Measurements from ENCODE around the gene CCDC28A.

DNA sequence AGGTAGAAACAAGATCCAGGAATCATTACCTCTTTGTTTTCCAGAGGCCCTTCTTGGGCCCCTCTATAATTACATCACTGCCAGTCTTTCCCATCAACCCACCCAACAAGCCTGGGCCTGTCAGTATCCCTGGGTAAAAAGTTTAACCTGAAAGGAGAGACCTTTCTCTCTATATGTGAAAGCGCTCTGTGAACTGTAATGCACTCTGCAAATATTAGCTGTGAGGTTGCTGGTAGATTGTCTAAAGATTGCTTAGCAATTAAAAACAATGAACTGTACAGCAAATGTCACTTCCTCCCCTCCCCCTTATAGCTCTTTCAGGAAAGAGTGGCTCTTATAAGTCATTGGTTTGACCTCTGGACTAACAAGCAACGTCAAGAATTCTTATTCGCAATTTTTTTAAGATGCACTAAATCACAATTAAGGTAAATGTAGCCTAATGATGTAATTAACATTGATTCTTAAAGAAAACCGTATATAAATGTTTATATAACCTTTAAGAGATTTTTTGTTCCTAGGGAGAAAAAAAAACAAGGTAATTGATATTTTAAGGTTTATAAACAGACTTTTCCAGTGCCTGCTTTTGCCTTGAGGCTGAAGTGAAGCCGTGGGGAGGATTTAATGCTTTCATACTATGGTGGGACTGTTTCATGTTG is 40.7 kb downstream of the CCDC28A start:
- TF ChIP-seq, protein P1, sequence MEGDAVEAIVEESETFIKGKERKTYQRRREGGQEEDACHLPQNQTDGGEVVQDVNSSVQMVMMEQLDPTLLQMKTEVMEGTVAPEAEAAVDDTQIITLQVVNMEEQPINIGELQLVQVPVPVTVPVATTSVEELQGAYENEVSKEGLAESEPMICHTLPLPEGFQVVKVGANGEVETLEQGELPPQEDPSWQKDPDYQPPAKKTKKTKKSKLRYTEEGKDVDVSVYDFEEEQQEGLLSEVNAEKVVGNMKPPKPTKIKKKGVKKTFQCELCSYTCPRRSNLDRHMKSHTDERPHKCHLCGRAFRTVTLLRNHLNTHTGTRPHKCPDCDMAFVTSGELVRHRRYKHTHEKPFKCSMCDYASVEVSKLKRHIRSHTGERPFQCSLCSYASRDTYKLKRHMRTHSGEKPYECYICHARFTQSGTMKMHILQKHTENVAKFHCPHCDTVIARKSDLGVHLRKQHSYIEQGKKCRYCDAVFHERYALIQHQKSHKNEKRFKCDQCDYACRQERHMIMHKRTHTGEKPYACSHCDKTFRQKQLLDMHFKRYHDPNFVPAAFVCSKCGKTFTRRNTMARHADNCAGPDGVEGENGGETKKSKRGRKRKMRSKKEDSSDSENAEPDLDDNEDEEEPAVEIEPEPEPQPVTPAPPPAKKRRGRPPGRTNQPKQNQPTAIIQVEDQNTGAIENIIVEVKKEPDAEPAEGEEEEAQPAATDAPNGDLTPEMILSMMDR (IDR thresholded peaks at IDR 0.05 in 2 of 3, conservative IDR thresholded peaks at IDR 0.05 in 1 of 3; ENCODE audit: borderline replicate concordance in 1 of 3, insufficient read depth in 1 of 3, low read depth in 2 of 3, low read length in 2 of 3): no peak
- TF ChIP-seq POLR2AphosphoS5 (IDR thresholded peaks at IDR 0.05; ENCODE audit: low read depth, low read length) (no peak), SRF (IDR thresholded peaks at IDR 0.05; ENCODE audit: low read depth) (no peak), TCF7L2 (IDR thresholded peaks at IDR 0.05; ENCODE audit: borderline replicate concordance, extremely low read depth, insufficient read depth, insufficient read length) (no peak), POLR2A (IDR thresholded peaks at IDR 0.05; ENCODE audit: borderline replicate concordance, extremely low read depth, insufficient read depth, insufficient read length) (no peak)
- TF ChIP-seq, protein P2, sequence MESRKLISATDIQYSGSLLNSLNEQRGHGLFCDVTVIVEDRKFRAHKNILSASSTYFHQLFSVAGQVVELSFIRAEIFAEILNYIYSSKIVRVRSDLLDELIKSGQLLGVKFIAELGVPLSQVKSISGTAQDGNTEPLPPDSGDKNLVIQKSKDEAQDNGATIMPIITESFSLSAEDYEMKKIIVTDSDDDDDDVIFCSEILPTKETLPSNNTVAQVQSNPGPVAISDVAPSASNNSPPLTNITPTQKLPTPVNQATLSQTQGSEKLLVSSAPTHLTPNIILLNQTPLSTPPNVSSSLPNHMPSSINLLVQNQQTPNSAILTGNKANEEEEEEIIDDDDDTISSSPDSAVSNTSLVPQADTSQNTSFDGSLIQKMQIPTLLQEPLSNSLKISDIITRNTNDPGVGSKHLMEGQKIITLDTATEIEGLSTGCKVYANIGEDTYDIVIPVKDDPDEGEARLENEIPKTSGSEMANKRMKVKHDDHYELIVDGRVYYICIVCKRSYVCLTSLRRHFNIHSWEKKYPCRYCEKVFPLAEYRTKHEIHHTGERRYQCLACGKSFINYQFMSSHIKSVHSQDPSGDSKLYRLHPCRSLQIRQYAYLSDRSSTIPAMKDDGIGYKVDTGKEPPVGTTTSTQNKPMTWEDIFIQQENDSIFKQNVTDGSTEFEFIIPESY (IDR thresholded peaks at IDR 0.05; ENCODE audit: extremely low read depth, insufficient replicate concordance, low read length): no peak
- TF ChIP-seq, protein P3, sequence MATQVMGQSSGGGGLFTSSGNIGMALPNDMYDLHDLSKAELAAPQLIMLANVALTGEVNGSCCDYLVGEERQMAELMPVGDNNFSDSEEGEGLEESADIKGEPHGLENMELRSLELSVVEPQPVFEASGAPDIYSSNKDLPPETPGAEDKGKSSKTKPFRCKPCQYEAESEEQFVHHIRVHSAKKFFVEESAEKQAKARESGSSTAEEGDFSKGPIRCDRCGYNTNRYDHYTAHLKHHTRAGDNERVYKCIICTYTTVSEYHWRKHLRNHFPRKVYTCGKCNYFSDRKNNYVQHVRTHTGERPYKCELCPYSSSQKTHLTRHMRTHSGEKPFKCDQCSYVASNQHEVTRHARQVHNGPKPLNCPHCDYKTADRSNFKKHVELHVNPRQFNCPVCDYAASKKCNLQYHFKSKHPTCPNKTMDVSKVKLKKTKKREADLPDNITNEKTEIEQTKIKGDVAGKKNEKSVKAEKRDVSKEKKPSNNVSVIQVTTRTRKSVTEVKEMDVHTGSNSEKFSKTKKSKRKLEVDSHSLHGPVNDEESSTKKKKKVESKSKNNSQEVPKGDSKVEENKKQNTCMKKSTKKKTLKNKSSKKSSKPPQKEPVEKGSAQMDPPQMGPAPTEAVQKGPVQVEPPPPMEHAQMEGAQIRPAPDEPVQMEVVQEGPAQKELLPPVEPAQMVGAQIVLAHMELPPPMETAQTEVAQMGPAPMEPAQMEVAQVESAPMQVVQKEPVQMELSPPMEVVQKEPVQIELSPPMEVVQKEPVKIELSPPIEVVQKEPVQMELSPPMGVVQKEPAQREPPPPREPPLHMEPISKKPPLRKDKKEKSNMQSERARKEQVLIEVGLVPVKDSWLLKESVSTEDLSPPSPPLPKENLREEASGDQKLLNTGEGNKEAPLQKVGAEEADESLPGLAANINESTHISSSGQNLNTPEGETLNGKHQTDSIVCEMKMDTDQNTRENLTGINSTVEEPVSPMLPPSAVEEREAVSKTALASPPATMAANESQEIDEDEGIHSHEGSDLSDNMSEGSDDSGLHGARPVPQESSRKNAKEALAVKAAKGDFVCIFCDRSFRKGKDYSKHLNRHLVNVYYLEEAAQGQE (IDR thresholded peaks at IDR 0.05; ENCODE audit: low read depth): no peak

All from HCT116 (cell line).